PC-9 (cell line): ENCODE data around the gene DOCK9.

Experiments used
- EZH2 ChIP-seq: fragments of 200-600 bp; sonication (generic); IDR thresholded peaks from 2 replicates; pipeline ENCODE4 v1.8.0; 2017; ENCODE audit warnings: antibody characterized with exemption, low read depth
- TF ChIP-seq, protein P1 (sequence below): fragments of 200-600 bp; sonication (generic); conservative IDR thresholded peaks from 2 replicates; pipeline ENCODE4 v1.6.1; 2017; ENCODE audit warnings: mixed run types, antibody characterized with exemption, mild to moderate bottlenecking, moderate library complexity

DNA sequence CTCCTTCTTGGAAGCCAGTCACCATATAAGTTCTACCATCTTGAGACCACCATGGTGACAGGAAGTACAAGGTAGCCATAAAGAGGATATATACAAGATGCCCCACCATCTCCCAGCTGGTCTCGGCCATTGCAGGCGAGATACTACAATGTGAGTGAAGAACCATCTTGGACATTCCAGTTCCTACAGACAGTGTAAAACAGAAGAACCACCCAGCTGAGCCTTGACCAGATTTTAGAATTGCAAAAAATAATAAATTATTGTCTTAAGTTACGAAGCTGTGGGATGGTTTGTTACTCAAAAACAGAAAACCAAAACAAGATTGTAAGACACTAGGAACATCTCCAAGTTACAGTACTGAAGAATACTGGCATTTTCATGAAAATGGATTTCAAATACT, 43.6 kb downstream of the DOCK9 start:
- TF ChIP-seq, protein P1, sequence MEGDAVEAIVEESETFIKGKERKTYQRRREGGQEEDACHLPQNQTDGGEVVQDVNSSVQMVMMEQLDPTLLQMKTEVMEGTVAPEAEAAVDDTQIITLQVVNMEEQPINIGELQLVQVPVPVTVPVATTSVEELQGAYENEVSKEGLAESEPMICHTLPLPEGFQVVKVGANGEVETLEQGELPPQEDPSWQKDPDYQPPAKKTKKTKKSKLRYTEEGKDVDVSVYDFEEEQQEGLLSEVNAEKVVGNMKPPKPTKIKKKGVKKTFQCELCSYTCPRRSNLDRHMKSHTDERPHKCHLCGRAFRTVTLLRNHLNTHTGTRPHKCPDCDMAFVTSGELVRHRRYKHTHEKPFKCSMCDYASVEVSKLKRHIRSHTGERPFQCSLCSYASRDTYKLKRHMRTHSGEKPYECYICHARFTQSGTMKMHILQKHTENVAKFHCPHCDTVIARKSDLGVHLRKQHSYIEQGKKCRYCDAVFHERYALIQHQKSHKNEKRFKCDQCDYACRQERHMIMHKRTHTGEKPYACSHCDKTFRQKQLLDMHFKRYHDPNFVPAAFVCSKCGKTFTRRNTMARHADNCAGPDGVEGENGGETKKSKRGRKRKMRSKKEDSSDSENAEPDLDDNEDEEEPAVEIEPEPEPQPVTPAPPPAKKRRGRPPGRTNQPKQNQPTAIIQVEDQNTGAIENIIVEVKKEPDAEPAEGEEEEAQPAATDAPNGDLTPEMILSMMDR, result no peak
- no peak for TF ChIP-seq EZH2
